GM23338 (cell line): ENCODE data around the gene RNF213. TPM values are rescaled to one million over a fixed set of nuclear protein-coding genes. Genes with fewer than 3 reads are reported as not detected.

Experiments
- ATAC-seq: fragments of 200-7000 bp; cut with Tn5 transposase; 3 replicates; pipeline ENCODE4 v1.9.1; 2020
- DNase-seq: peaks from one replicate; pipeline ENCODE4 v3.0.0-alpha.2; 2015; ENCODE audit warnings: low spot score
- H2AFZ ChIP-seq: fragments of 200-600 bp; sonication (generic); 2 replicates; pipeline ENCODE4 v1.8.0; 2016; ENCODE audit warnings: antibody characterized with exemption, mild to moderate bottlenecking, moderate library complexity
- H3F3A ChIP-seq: fragments of 200-600 bp; sonication (generic); replicated peaks from 2 replicates; pipeline ENCODE4 v1.8.0; 2017; ENCODE audit warnings: antibody characterized with exemption, mixed run types, low read depth
- H3K27ac ChIP-seq: fragments of 200-600 bp; sonication (generic); 2 replicates; pipeline ENCODE4 v1.6.1; 2016; ENCODE audit warnings: low read depth
- H3K27me3 ChIP-seq: fragments of 200-600 bp; sonication (generic); 2 replicates; pipeline ENCODE4 v1.8.0; 2016; ENCODE audit warnings: mild to moderate bottlenecking, mixed run types, moderate library complexity; ENCODE audit not compliant: insufficient read depth
- H3K36me3 ChIP-seq: fragments of 200-600 bp; sonication (generic); 2 replicates; pipeline ENCODE4 v1.8.0; 2016; ENCODE audit warnings: mild to moderate bottlenecking; ENCODE audit not compliant: insufficient read depth
- H3K4me1 ChIP-seq: fragments of 200-600 bp; sonication (generic); 2 replicates; pipeline ENCODE4 v1.8.0; 2016; ENCODE audit warnings: mild to moderate bottlenecking, moderate library complexity; ENCODE audit not compliant: insufficient read depth
- H3K4me2 ChIP-seq: fragments of 200-600 bp; sonication (generic); 2 replicates; pipeline ENCODE4 v1.7.1; 2017; ENCODE audit warnings: mixed run types
- H3K4me3 ChIP-seq: fragments of 200-600 bp; sonication (generic); 2 replicates; pipeline ENCODE4 v1.6.1; 2016; ENCODE audit warnings: mixed run types
- H3K79me2 ChIP-seq: fragments of 200-600 bp; sonication (generic); replicated peaks from 2 replicates; pipeline ENCODE4 v1.8.0; 2017; ENCODE audit warnings: mild to moderate bottlenecking; ENCODE audit not compliant: insufficient read depth
- H3K9me2 ChIP-seq: fragments of 200-600 bp; sonication (generic); 2 replicates; pipeline ENCODE4 v1.8.0; 2017; ENCODE audit not compliant: insufficient read depth
- H4K20me1 ChIP-seq: fragments of 200-600 bp; sonication (generic); replicated peaks from 2 replicates; pipeline ENCODE4 v1.8.0; 2017; ENCODE audit warnings: mild to moderate bottlenecking; ENCODE audit not compliant: insufficient read depth
- H3K27ac Mint-ChIP-seq: 2 replicates; pipeline ENCODE4 v1.8.0; 2020; ENCODE audit warnings: inconsistent platforms, mild to moderate bottlenecking, moderate library complexity, mixed read lengths
- H3K27me3 Mint-ChIP-seq: 3 replicates; pipeline ENCODE4 v1.8.0; 2022; ENCODE audit warnings: low read depth, mild to moderate bottlenecking, moderate library complexity, mixed read lengths, inconsistent platforms; ENCODE audit not compliant: insufficient read depth, poor library complexity
- H3K36me3 Mint-ChIP-seq: 3 replicates; pipeline ENCODE4 v1.8.0; 2021; ENCODE audit warnings: low read depth, mild to moderate bottlenecking, inconsistent platforms, moderate library complexity, mixed read lengths
- H3K4me1 Mint-ChIP-seq: 3 replicates; pipeline ENCODE4 v1.8.0; 2020; ENCODE audit warnings: mild to moderate bottlenecking, inconsistent platforms, mixed read lengths
- H3K4me3 Mint-ChIP-seq: 3 replicates; pipeline ENCODE4 v1.8.0; 2021; ENCODE audit warnings: moderate library complexity, mild to moderate bottlenecking, inconsistent platforms, mixed read lengths
- H3K9me3 Mint-ChIP-seq: 3 replicates; pipeline ENCODE4 v1.8.0; 2020; ENCODE audit warnings: moderate library complexity, mild to moderate bottlenecking, inconsistent platforms, mixed read lengths
- CREB1 ChIP-seq: fragments of 250-450 bp; sonication (Bioruptor Pico); IDR thresholded peaks from 2 replicates; pipeline ENCODE4 v1.5.0; 2020; ENCODE audit warnings: low read depth, mild to moderate bottlenecking, moderate library complexity
- CTCF ChIP-seq, 2 experiments: fragments of 200-600 bp in 1 of 2; sonication (generic) in 1 of 2; conservative IDR thresholded peaks; 2 replicates each; pipeline versions ENCODE4 v1.5.1 to v1.6.1; 2016 to 2017; ENCODE audit warnings: antibody characterized with exemption in 2 of 2, low read depth in 2 of 2, mild to moderate bottlenecking in 2 of 2, moderate library complexity in 1 of 2
- ETS1 ChIP-seq: IDR thresholded peaks from 2 replicates; pipeline ENCODE4 v1.6.1; 2016; ENCODE audit warnings: antibody characterized with exemption
- EZH2 ChIP-seq: fragments of 200-600 bp; sonication (generic); IDR thresholded peaks from one replicate; pipeline ENCODE4 v1.8.0; 2017; ENCODE audit warnings: antibody characterized with exemption, mild to moderate bottlenecking, low read depth; ENCODE audit not compliant: unreplicated experiment
- EZH2phosphoT487 ChIP-seq: fragments of 200-600 bp; sonication (generic); IDR thresholded peaks from one replicate; pipeline ENCODE4 v1.8.1; 2018; ENCODE audit warnings: antibody characterized with exemption; ENCODE audit not compliant: unreplicated experiment
- JUNB ChIP-seq: IDR thresholded peaks from one replicate; pipeline ENCODE4 v1.6.1; 2016; ENCODE audit warnings: antibody characterized with exemption; ENCODE audit not compliant: unreplicated experiment
- NANOG ChIP-seq: IDR thresholded peaks from 2 replicates; pipeline ENCODE4 v1.6.1; 2016; ENCODE audit warnings: antibody characterized with exemption, borderline replicate concordance
- POLR2AphosphoS5 ChIP-seq: IDR thresholded peaks from 2 replicates; pipeline ENCODE4 v1.6.1; 2016; ENCODE audit warnings: antibody characterized with exemption, low read depth
- REST ChIP-seq: IDR thresholded peaks from one replicate; pipeline ENCODE4 v1.6.1; 2018; ENCODE audit warnings: antibody characterized with exemption; ENCODE audit not compliant: unreplicated experiment
- STAT1 ChIP-seq: IDR thresholded peaks from one replicate; pipeline ENCODE4 v1.6.1; 2016; ENCODE audit warnings: antibody characterized with exemption; ENCODE audit not compliant: unreplicated experiment
- ZNF114 ChIP-seq: fragments of 250-450 bp; sonication (Bioruptor Pico); IDR thresholded peaks from 2 replicates; pipeline ENCODE4 v1.5.0; 2020; ENCODE audit warnings: mild to moderate bottlenecking, moderate library complexity
- ZNF331 ChIP-seq: fragments of 250-450 bp; sonication (Bioruptor Pico); IDR thresholded peaks from 2 replicates; pipeline ENCODE4 v1.5.0; 2020; ENCODE audit warnings: low read depth, mild to moderate bottlenecking, moderate library complexity
- ZNF462 ChIP-seq: fragments of 250-450 bp; sonication (Bioruptor Pico); IDR thresholded peaks from 2 replicates; pipeline ENCODE4 v1.5.0; 2020; ENCODE audit warnings: mild to moderate bottlenecking, moderate library complexity
- polyA plus RNA-seq: library from polyadenylated mRNA; unstranded; fragments of >200 nt; fragmentation: Nextera tagmentation; extraction: Ambion mirVana; gene quantifications from 2 replicates; pipeline ENCODE4 v1.2.1, GENCODE V29; 2016
- total RNA-seq: library from RNA; depleted of rRNA; stranded (reverse); fragments of >200 nt; shearing (Covaris generic); gene quantifications from 2 replicates; pipeline ENCODE4 v1.2.3, GENCODE V29; 2014

The RNF213 gene
- total and polyA plus RNA-seq, 2 experiments from 2014 or later = 21.2 to 67.2 TPM

- Histone ChIP-seq H3K4me1 (no peaks in the 10 kb centered on the region), H3K36me3 (no peaks in the 10 kb centered on the region), H4K20me1 (peaks cover 2% of the 10 kb centered on the region; the same call in 1 of the 2 replicates), H2AFZ (no peak overlapping the region), H3K79me2 (no peaks in the 10 kb centered on the region), H3K4me3 (no peak overlapping the region), H3K27ac (no peak overlapping the region), H3K27me3 (no peaks in the 10 kb centered on the region), H3K9me2 (no peaks in the 10 kb centered on the region), H3K4me2 (no peak overlapping the region), H3F3A (no peaks in the 10 kb centered on the region)
- Mint-ChIP-seq H3K4me1 (peaks cover 4% of the 10 kb centered on the region), H3K36me3 (peaks cover under 1% of the 10 kb centered on the region; the same call in 2 of the 3 replicates), H3K27ac (no peak overlapping the region), H3K9me3 (no peaks in the 10 kb centered on the region), H3K4me3 (no peak overlapping the region), H3K27me3 (peaks cover 16% of the 10 kb centered on the region)
- ATAC-seq (no peak), DNase-seq (no peak)
- TF ChIP-seq ZNF462 (CRISPR knock-in tag) (no peak), NANOG (no peak), ETS1 (no peak), POLR2AphosphoS5 (no peak), CTCF (conservative IDR thresholded peaks at IDR 0.05; ENCODE audit: low read depth in 2 of 2) (no peak), STAT1 (no peak), CREB1 (CRISPR knock-in tag) (no peak), EZH2phosphoT487 (no peak), ZNF331 (CRISPR knock-in tag) (no peak), ZNF114 (CRISPR knock-in tag) (no peak), JUNB (no peak), EZH2 (no peak), REST (no peak)
Measured at GRCh38 chr17:80422276-80422675, 161.6 kb downstream of the RNF213 start.
